GM19324 (cell line): ENCODE measurements around the gene TRIO.
A peak's percentile ranks its signal among the peaks of the same experiment; 100 is the strongest.

Experiments used
- ATAC-seq: cut with Tn5 transposase; IDR thresholded peaks from one replicate; pipeline ENCODE4 v1.9.1; 2021; ENCODE audit warnings: mild to moderate bottlenecking, moderate library complexity; ENCODE audit not compliant: unreplicated experiment, low FRiP score

Gene TRIO

GRCh38 chr5:14240359-14240758 is 97.2 kb downstream of the TRIO start:
- ATAC-seq: no peak

- no peak for ATAC-seq
These were observed 98.0 kb downstream of the TRIO start for GRCh38 chr5:14241141-14241540.

DNA sequence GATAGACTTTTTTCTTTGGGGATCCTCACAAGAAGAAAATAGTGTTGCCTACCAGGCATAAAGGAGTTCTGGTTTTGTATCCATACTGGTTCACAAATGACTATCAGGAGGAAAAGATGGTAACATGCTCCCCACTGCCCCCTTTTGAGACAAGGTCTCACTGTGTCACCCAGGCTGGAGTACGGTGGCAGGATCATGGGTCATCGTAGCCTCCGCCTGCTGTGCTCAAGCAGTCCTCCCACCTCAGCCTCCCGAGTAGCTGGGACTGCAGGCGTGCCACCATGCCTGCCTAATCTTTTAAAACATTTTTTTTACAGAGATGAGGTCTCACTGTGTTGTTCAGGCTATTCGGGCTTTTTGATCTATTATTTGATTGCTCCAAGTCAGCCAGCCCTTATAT is 99.3 kb downstream of the TRIO start:
- no peak for ATAC-seq

DNA sequence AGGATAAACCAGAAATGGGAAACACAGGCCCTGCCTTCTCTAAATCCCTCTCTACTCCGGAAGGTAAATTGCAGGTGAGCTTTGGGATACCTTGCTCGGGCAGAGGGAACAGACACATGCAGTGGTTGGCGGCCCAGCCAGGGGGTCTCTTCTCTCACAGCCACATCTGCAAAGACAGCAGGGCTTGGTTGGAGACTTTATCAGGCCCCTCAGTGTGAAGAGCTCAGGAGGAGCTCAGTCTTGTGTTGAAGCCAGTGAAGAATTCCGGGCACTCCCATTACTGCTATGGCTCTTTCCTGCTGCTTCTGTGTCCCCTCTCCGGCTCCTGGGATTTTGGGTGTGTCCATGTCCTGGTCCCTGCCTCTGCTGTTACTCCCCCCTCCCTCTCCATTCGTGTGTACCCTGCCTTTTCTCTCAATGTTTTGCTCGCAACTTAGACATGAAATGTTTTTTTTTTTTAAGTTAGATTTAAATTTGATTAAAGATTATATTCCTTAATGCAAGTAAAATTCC is 99.8 kb downstream of the TRIO start:
- ATAC-seq: no peak

GRCh38 chr5:14243766-14244165 is 100.6 kb downstream of the TRIO start:
- ATAC-seq: no peak

GRCh38 chr5:14244721-14245120 is 101.6 kb downstream of the TRIO start:
- ATAC-seq: no peak

GRCh38 chr5:14245132-14245925 is 102.2 kb downstream of the TRIO start:
- no peak for ATAC-seq

GRCh38 chr5:14246350-14247053 is 103.4 kb downstream of the TRIO start:
- no peak for ATAC-seq

DNA sequence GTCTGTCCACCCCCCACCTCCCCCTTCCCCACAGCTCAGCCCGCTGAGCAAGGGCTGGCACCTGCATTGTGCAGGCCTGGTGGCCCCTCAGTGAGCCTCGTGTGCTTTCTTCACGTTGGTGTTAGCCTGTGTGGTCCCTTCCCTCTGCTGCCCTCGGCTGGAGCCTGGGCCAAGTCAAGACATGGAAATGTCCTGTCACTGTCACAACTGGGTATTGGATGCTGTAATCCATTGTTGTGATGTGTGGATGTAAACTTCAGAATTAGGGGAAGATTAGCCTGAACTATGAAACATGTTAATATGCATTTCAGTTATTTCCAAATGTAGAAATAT is 103.9 kb downstream of the TRIO start:
- ATAC-seq: no peak

GRCh38 chr5:14249258-14250082 is 106.3 kb downstream of the TRIO start:
- no peak for ATAC-seq

DNA sequence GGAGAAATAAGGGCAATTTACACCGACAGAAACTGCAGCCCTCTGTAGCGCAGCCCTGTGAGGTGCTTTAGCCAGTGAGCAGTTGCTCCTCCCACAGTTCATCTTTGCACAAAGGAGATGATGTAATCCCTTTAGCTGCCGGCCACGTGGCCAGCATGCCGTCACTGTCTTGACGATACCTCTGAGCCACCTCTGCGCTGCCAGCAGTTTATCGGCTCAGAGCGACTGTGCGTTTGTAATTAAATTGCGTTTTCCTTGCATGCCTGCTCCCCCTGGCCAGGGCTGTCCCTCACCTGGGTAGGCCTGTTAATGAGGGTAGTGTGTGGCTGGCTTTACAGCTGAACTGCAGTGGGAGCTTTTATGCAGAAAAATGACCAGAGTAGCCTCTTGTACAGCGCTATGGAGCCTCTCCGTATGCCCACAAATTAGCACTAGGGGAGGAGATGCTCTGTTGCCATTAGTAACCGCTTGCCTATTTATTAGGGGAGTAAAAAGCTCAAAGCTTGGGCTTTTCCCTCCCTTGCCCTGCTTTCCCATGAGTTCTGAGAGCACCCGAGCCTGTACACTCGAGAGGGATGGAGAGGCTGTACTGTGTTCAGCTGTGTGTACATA is 107.0 kb downstream of the TRIO start:
- ATAC-seq: no peak

DNA sequence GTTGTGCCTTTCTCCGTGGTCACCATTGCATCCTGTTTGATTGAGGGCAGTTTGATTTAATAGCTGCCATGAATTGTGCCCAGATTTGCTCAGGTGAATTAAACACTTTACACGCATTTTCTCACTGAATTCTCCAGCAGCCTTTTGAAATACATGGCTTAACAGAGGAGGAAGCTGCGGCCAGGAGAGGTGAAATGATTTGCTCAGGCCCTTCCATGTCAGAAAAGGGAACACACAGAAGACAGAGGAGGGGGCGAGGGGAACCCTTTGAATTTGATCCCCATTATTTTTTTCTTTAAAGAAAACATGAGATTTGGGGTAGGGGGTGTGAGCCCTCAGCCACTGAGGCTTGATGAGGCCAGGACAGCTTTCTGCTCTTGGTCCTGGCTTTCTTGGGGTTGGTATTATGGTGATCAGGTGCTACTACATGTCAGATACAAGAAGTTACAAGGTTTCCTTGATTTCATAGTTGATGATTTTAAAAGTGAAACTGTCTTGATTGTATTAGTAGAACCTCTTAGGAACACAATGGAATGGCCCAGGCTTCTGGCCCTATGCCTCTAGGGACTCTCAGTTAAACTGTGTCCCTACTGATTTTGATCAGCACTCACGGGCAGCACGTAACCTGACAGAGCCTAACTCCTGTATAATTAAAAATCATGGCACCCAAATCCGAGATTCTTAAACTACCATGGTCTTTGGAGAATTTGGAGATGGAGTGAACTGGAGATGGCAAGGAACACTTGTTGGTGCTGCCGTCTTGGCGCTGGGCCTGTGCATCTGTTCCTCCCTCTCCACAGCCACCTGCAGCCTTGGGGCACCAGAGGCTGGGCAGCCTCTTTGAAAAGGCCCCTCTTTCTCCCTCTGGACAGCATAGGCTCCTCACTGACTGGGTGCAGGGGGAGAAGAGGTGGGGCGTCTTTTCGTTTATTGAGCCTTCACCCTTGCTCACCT is 107.9 kb downstream of the TRIO start:
- peak; percentile 39 for ATAC-seq

GRCh38 chr5:14251733-14252132 is 108.6 kb downstream of the TRIO start:
- peak; percentile 16 for ATAC-seq

DNA sequence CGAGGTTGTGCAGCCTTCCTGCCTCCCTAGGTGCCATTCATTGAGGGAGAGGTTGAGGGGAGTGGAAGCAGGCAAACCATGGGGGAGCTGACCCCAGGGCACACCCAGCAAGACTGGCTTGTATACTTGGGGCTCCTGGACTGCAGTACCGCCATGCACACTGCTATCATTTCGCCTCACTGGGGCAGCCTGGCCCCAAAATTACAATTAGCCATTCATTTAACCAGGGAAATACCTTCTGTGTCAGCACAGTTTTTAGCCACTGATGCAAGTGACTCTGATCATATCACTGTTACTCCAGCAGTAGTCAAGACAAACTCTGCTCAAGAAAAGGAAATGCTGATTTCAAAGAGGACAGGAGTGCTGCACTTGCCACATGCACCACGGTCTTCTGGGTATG is 109.7 kb downstream of the TRIO start:
- ATAC-seq: no peak

DNA sequence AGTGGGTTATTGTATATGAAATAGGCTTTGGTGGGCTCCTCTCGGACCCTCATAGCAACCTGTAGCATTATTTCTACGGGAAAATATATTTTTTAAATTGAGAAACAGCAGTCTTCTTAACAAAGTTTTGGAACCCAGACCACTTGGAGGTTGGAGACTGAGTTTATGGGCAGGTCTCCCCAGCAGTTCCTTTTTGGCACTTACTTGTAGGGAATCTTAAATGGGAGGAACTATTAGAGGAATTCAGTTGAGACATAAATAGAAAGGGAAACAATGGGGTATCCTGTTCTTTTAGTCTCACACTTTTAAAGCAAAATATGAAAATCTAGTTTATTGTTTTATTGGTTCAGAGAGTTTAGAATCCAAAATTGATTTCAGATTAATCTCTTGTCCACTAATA is 111.5 kb downstream of the TRIO start:
- ATAC-seq: no peak

DNA sequence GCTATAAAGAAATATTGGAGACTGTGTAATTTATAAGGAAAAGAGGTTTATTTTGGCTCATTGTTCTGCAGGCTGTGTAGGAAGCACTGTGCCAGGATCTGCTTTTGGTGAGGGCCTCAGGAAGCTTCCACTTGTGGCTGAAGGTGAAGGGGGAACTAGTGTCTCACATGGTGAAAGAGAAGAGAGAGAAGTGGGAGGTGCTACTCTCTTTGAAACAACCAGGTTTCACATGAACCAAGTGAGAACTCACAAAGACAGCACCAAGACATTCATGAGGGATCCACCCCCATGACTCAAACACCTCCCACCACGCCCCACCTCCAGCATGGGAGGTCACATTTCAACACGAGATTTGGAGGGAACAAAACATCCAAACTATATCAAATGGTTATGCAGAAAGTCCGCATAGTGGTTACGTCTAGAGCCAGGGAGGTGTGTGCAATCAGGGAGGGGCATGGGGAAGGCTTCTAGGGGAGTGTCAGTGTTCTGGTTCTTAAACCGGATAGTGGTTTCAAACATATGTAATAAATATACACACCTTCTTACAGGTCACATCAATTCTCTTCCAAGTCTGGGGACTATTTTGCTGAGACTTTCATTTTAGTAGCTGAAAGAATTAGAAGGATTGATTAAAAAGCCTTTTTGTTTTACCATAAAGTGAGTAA is 113.0 kb downstream of the TRIO start:
- ATAC-seq: no peak

DNA sequence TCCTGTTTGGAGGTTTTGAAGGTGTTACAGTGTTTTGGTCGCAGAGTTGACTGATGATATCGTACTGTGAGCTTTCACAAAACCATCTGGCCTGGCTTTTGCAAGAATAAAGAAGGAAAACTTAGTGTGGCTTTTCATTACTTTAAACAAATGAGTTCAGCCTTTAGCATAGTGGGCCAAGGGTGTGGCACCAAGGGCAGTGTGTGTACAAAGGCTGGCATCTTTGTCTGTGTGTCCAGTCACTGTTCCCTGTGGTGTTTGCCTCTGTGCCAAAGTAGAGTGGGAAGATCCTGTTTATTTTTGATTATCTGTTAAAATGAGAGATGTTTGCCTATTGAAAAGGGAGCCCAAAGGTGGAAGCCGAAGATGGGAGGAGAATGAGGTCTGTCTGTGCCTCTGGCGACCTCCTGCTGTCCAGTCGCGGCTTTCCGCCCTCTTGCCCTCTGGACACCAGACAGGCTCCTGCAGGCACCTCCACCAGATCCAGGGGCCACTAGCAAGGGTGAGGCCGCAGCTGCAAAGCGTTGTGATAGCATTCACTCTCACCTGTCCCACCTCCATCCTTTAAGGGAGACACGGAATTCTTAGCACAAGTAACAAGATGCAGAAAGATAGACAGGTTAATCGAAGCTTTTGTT is 113.7 kb downstream of the TRIO start:
- ATAC-seq: no peak

DNA sequence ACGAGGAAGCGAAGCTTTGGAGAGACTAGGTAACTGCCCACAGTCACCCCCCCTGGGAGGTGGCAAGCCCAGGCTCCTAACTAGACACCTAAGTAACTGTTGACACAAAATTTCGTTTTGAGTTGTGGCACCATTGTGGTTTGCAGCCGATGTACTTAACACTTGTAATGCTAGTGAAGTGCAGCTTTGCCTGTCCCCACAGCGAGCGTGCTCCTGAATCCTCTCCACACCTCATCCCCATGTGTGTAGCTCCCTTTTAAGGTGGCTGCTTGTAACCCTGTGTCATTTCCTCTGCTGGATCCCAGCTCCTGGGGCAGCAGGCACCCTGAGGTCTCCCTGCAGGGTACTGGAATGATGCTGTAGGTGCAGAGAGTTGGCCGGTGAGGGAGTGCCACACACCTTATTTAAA is 114.9 kb downstream of the TRIO start:
- peak; percentile 47 for ATAC-seq

GRCh38 chr5:14258840-14259239 is 115.7 kb downstream of the TRIO start:
- ATAC-seq: peak; percentile 37
